Kidney (tissue), 14 donors: Measurements from ENCODE around the gene GOLT1A. TPM values are rescaled to one million over a fixed set of nuclear protein-coding genes. Genes with fewer than 3 reads are reported as not detected.

ENCODE experiments used
- DNase-seq, 5 donors: peaks; one replicate each; pipeline ENCODE4 v3.0.0-alpha.2; 2013 to 2020
- FAIRE-seq: peaks from 2 replicates; lab custom pipeline; 2012; peaks lifted over from hg19 to GRCh38; lab: Jason Lieb, UNC
- H3K27ac ChIP-seq, 2 donors: one replicate each; pipeline ENCODE4 v1.7.0; 2013; ENCODE audit warnings: low read depth in 2 of 2, low read length in 2 of 2, inconsistent platforms in 1 of 2
- H3K27me3 ChIP-seq: one replicate; pipeline ENCODE4 v1.7.1; 2013; ENCODE audit warnings: low read length, inconsistent platforms; ENCODE audit not compliant: control insufficient read depth, insufficient read depth
- H3K36me3 ChIP-seq, 3 donors: one replicate each; pipeline versions ENCODE4 v1.7.0 to v1.7.1; 2013; ENCODE audit warnings: low read length in 3 of 3, control low read depth in 1 of 3, inconsistent platforms in 1 of 3; ENCODE audit not compliant: insufficient read depth in 3 of 3, control insufficient read depth in 2 of 3
- H3K4me1 ChIP-seq, 3 donors: one replicate each; pipeline versions ENCODE4 v1.7.0 to v1.7.1; 2013; ENCODE audit warnings: low read length in 3 of 3, inconsistent platforms in 1 of 3, low read depth in 1 of 3; ENCODE audit not compliant: control insufficient read depth in 2 of 3, insufficient read depth in 2 of 3
- H3K4me3 ChIP-seq, 3 donors: one replicate each; pipeline versions ENCODE4 v1.7.0 to v1.8.1; 2013; ENCODE audit warnings: low read length in 3 of 3, control low read depth in 1 of 3, inconsistent platforms in 1 of 3
- H3K9ac ChIP-seq, 3 donors: one replicate each; pipeline versions ENCODE4 v1.7.0 to v1.7.1; 2013; ENCODE audit warnings: low read length in 3 of 3, control low read depth in 1 of 3, inconsistent platforms in 1 of 3
- H3K9me3 ChIP-seq, 3 donors: one replicate each; pipeline versions ENCODE4 v1.7.0 to v1.7.1; 2013; ENCODE audit warnings: low read length in 3 of 3, control low read depth in 1 of 3, inconsistent platforms in 1 of 3; ENCODE audit not compliant: control insufficient read depth in 2 of 3, insufficient read depth in 1 of 3
- intact Hi-C: fragments of 100-400 bp; cut with DNase I; formaldehyde crosslinking; loops from one replicate; pipeline ENCODE4 v1.11.1; 2022
- polyA plus RNA-seq: library from polyadenylated mRNA; stranded (reverse); fragments of 350-450 nt; fragmentation: Illumina TruSeq; extraction: RNeasy Lipid Tissue Mini Kit (QIAGEN cat#74804); gene quantifications from one replicate; pipeline ENCODE4 v1.2.3, GENCODE V29; 2014; ENCODE audit warnings: low read depth, low replicate concordance; ENCODE audit not compliant: insufficient read depth
- total RNA-seq: library from RNA; stranded (reverse); fragmentation: NEBNext Ultra II Directional; extraction: Animal tissue kit (Norgen Biotek cat#: 25700); gene quantifications from one replicate; pipeline ENCODE4 v1.2.1, GENCODE V29; 2021
- TF ChIP-seq, protein P1 (sequence below): IDR thresholded peaks from 3 replicates; pipeline ENCODE4 v1.5.1; 2012; ENCODE audit warnings: mild to moderate bottlenecking, moderate library complexity, borderline replicate concordance; ENCODE audit not compliant: insufficient read depth; ENCODE audit errors: extremely low read depth
- donor health status: control.
- donor health status: control.
- donor health status: control.
- donor health status: control.
- donor health status: control.
- donor health status: DM: yes; HTN: yes; CAD: no.
- donor health status: Normal renal cell carcinoma (clear cell type).

The GOLT1A gene
- total and polyA plus RNA-seq, 2 donors from 2014 or later, result 8.9 to 47.7 TPM

- no peak overlapping the region for H3K9ac ChIP-seq
- no peaks in the 10 kb centered on the region for H3K9me3 ChIP-seq
- H3K27ac ChIP-seq, result no peak overlapping the region
- H3K4me3 ChIP-seq, result no peak overlapping the region
- intact Hi-C loops, result no loop called here
- H3K27me3 ChIP-seq, result no peaks in the 10 kb centered on the region
- FAIRE-seq (no peak), DNase-seq (no peak)
- peaks cover 7 to 42% (median 21%) of the 10 kb centered on the region in 3 donors for H3K36me3 ChIP-seq
- TF ChIP-seq, protein P1, sequence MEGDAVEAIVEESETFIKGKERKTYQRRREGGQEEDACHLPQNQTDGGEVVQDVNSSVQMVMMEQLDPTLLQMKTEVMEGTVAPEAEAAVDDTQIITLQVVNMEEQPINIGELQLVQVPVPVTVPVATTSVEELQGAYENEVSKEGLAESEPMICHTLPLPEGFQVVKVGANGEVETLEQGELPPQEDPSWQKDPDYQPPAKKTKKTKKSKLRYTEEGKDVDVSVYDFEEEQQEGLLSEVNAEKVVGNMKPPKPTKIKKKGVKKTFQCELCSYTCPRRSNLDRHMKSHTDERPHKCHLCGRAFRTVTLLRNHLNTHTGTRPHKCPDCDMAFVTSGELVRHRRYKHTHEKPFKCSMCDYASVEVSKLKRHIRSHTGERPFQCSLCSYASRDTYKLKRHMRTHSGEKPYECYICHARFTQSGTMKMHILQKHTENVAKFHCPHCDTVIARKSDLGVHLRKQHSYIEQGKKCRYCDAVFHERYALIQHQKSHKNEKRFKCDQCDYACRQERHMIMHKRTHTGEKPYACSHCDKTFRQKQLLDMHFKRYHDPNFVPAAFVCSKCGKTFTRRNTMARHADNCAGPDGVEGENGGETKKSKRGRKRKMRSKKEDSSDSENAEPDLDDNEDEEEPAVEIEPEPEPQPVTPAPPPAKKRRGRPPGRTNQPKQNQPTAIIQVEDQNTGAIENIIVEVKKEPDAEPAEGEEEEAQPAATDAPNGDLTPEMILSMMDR, result no peak
- H3K4me1 ChIP-seq, result peaks cover 0 to 15% (median 9%) of the 10 kb centered on the region in 3 donors
Measured at GRCh38 chr1:204251926-204252689, 38.3 kb upstream of the GOLT1A start.

- Histone ChIP-seq H3K4me3 (no peak overlapping the region), H3K9me3 (no peaks in the 10 kb centered on the region), H3K36me3 (peaks cover 8 to 45% (median 21%) of the 10 kb centered on the region in 3 donors), H3K27ac (no peak overlapping the region), H3K4me1 (peaks cover 0 to 15% (median 9%) of the 10 kb centered on the region in 3 donors), H3K9ac (no peak overlapping the region), H3K27me3 (no peaks in the 10 kb centered on the region)
- intact Hi-C loops, result no loop called here
- TF ChIP-seq, protein P1, result no peak
- DNase-seq, result no peak
- FAIRE-seq, result no peak
Measured at GRCh38 chr1:204251286-204251685, 37.5 kb upstream of the GOLT1A start.

- H3K9me3 ChIP-seq, result no peaks in the 10 kb centered on the region
- no peak overlapping the region for H3K27ac ChIP-seq
- no peak for DNase-seq
- no peak overlapping the region for H3K4me3 ChIP-seq
- TF ChIP-seq, protein P1, result no peak
- intact Hi-C loops, result no loop called here
- H3K36me3 ChIP-seq, result peaks cover 9 to 50% (median 23%) of the 10 kb centered on the region in 3 donors
- H3K27me3 ChIP-seq, result no peaks in the 10 kb centered on the region
- no peak overlapping the region for H3K9ac ChIP-seq
- H3K4me1 ChIP-seq, result peaks cover 0 to 12% (median 6%) of the 10 kb centered on the region in 3 donors
- FAIRE-seq, result no peak
Measured at GRCh38 chr1:204250428-204251030, 36.7 kb upstream of the GOLT1A start.
